ENCODE measurements around the gene SPANXN5.
"Not testable (repeated sequence)": the region's sequence is repeated elsewhere in the genome, so short reads cannot be mapped to it uniquely, and the experiment has no call there.

The SPANXN5 gene

DNA sequence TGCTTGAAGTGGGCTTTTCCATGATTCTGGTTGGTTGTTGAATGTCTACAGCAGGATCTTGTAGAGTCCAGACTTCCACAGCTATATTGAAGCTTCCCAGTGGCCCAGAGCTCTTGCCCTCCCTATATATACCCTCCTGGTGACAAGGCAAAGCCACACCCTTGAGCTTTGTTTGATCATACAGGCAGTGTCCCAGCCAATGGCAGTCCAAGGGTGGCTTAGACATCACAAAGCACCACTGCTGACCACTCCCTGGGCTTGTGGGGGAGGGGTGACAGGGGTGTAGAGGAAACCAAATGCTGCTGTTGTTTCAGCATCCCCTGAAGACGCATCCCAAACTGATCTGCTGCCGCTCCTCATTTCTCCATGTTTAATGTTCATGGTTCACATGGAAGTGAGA is at the start of gene SPANXN5:
TSS of gene SPANXN5 (minus strand) at position 101 of the 400 bp plus-strand sequence. CDS start at position 22, 79 bp downstream.
- not testable (repeated sequence) for H3K27me3 Mint-ChIP-seq; H3K4me1 Mint-ChIP-seq (ENCODE audit: low read depth); H3K36me3 Mint-ChIP-seq; H3K27ac Mint-ChIP-seq; H3K4me3 Mint-ChIP-seq; H3K9me3 Mint-ChIP-seq (ENCODE audit: low read depth)

- not testable (repeated sequence) for H3K4me3 Mint-ChIP-seq; H3K27ac Mint-ChIP-seq; H3K27me3 Mint-ChIP-seq; H3K9me3 Mint-ChIP-seq (ENCODE audit: low read depth); H3K36me3 Mint-ChIP-seq; H3K4me1 Mint-ChIP-seq (ENCODE audit: low read depth)
These were observed 46.4 kb upstream of the SPANXN5 start for GRCh38 chrX:52843619-52844018.

DNA sequence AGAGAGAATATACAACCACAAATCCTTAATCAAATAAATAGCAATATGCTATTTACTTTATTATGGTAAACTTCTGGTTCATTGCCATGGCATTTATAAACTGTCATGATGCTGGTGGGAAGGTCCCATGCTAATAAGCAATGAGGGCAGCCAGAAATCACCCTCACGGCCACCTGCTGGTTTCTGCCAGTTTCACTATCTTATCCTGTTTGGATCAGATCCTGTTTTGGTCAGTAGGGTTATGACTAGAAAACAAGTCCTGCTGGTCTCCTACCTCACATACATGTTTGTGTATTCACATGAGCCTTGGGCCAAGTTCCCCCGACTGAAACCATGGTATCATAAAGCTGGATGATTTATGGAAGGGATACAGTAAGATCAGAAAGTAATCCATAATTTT is 41.9 kb upstream of the SPANXN5 start:
- H3K27ac Mint-ChIP-seq: no peak overlapping the region
- no peak overlapping the region for H3K4me3 Mint-ChIP-seq
- H3K27me3 Mint-ChIP-seq: no peaks in the 10 kb centered on the region
- H3K9me3 Mint-ChIP-seq (ENCODE audit: low read depth): no peaks in the 10 kb centered on the region
- no peaks in the 10 kb centered on the region for H3K4me1 Mint-ChIP-seq (ENCODE audit: low read depth)
- no peaks in the 10 kb centered on the region for H3K36me3 Mint-ChIP-seq

GRCh38 chrX:52830551-52830950 is 33.3 kb upstream of the SPANXN5 start:
- H3K4me1 Mint-ChIP-seq (ENCODE audit: low read depth): no peaks in the 10 kb centered on the region
- no peak overlapping the region for H3K27ac Mint-ChIP-seq
- H3K36me3 Mint-ChIP-seq: no peaks in the 10 kb centered on the region
- no peaks in the 10 kb centered on the region for H3K9me3 Mint-ChIP-seq (ENCODE audit: low read depth)
- H3K4me3 Mint-ChIP-seq: no peak overlapping the region
- no peaks in the 10 kb centered on the region for H3K27me3 Mint-ChIP-seq

- Mint-ChIP-seq H3K27ac (no peak overlapping the region), H3K4me1 (ENCODE audit: low read depth) (no peaks in the 10 kb centered on the region), H3K36me3 (no peaks in the 10 kb centered on the region)
These were observed 27.4 kb upstream of the SPANXN5 start for GRCh38 chrX:52824608-52825007.

GRCh38 chrX:52821079-52821760 is 24.0 kb upstream of the SPANXN5 start:
- Mint-ChIP-seq H3K4me1 (ENCODE audit: low read depth) (no peaks in the 10 kb centered on the region), H3K36me3 (no peaks in the 10 kb centered on the region), H3K4me3 (no peak overlapping the region), H3K9me3 (ENCODE audit: low read depth) (no peaks in the 10 kb centered on the region), H3K27me3 (peaks cover 2% of the 10 kb centered on the region), H3K27ac (no peak overlapping the region)

More at GRCh38 chrX:52824608-52825007, 27.4 kb upstream of the SPANXN5 start:
- Mint-ChIP-seq H3K27me3 (peaks cover 2% of the 10 kb centered on the region), H3K4me3 (no peak overlapping the region), H3K9me3 (ENCODE audit: low read depth) (no peaks in the 10 kb centered on the region)

DNA sequence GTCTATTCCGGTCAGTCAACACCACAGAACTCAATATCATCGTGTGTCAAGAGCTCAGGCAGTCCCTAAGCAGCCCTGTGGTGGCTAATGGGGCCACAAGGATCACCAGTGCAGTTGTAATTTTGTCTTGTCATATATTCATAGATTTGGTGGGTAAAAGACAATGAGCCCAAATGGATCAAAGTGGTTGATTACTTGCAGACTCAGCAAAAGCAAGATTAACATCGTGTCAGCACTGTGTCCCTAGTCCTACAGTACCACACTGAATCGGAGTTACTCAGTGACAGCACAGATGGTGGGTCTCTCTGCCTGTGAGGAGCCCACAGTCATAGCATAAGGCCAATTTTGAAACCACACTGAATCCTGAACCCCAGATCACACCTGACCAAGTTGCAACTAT is 22.6 kb upstream of the SPANXN5 start:
- Mint-ChIP-seq H3K27ac (no peak overlapping the region), H3K4me3 (no peak overlapping the region), H3K4me1 (ENCODE audit: low read depth) (no peaks in the 10 kb centered on the region), H3K9me3 (ENCODE audit: low read depth) (no peaks in the 10 kb centered on the region), H3K27me3 (peaks cover 2% of the 10 kb centered on the region), H3K36me3 (no peaks in the 10 kb centered on the region)

DNA sequence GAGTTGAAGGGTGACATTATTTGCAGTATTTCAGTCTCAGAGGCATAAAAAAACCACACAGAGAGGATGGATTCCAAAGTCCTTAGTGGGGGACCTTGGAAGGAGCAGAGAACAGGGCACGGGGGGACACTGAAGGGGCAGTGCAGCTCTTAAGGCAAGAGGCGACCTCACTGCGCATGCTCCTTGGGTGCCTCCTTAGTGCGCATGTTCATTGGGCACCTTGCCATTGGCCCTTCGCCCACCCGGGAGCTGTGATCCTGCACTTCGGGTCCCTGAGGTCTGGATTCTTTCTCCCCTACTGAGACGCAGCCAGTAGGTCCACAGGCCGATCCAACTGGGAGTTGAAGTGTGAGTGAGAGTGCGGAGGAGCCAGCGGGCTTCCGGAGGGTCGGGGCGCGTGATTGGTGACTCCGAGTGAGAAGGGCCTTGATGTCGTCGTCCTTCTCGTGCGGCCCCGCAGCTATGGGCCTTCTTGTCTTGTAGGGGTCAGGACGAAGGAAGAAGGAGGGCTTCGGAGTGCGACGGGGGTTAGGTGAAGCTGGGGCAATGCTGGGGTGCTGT is 13.9 kb upstream of the SPANXN5 start, which contains the start of gene XAGE5:
TSS of gene XAGE5 (plus strand) at position 223 of the 561 bp plus-strand sequence. CDS start 1,280 bp downstream, outside the sequence.
- H3K36me3 Mint-ChIP-seq: no peaks in the 10 kb centered on the region

DNA sequence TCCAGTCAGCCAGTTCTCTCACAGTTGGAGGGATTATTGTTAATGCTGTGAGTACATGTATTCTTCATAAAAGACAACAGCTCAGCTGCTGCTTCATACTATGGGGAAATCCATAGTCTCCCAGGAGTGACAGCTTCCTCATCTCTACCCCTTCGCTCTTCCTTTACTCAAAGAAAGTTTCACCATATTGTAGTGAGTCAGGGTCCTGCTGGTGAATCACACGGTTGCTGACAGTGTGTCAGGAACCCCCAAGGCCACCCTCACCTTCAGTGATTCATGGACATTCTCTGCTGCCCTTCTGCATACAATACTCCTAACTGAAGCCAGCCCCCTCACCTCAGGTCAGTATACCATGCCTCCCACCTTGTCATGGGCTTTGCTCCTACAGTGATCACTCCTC is 7.6 kb upstream of the SPANXN5 start:
- H3K27ac Mint-ChIP-seq; H3K4me3 Mint-ChIP-seq; H3K27me3 Mint-ChIP-seq; H3K36me3 Mint-ChIP-seq; H3K4me1 Mint-ChIP-seq (ENCODE audit: low read depth); H3K9me3 Mint-ChIP-seq (ENCODE audit: low read depth): not testable (repeated sequence)

More for the DNA sequence above, 13.9 kb upstream of the SPANXN5 start, which contains the start of gene XAGE5:
- no peak within 1 kb of the TSS for H3K27ac Mint-ChIP-seq
- H3K9me3 Mint-ChIP-seq (ENCODE audit: low read depth): no peaks in the 10 kb centered on the region
- H3K4me3 Mint-ChIP-seq: no peak within 1 kb of the TSS
- H3K4me1 Mint-ChIP-seq (ENCODE audit: low read depth): no peaks in the 10 kb centered on the region
- no peaks in the 10 kb centered on the region for H3K27me3 Mint-ChIP-seq

DNA sequence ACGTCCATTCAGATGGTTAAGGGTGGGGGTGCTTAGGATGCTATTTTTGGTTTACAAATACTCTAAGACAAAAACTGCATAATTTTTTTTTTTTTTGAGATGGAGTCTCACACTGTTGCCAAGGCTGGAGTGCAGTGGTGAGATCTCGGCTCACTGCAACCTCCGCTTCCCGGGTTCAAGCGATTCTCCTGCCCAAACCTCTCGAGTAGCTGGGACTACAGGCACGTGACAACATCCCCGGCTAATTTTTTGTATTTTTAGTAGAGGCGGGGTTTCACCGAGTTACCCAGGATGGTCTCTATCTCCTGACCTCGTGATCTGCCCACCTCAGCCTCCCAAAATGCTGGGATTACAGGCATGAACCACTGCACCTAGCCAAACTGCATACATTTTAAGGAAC is 23.7 kb downstream of the SPANXN5 start:
- not testable (repeated sequence) for H3K36me3 Mint-ChIP-seq; H3K27me3 Mint-ChIP-seq; H3K9me3 Mint-ChIP-seq (ENCODE audit: low read depth); H3K4me1 Mint-ChIP-seq (ENCODE audit: low read depth); H3K27ac Mint-ChIP-seq; H3K4me3 Mint-ChIP-seq

DNA sequence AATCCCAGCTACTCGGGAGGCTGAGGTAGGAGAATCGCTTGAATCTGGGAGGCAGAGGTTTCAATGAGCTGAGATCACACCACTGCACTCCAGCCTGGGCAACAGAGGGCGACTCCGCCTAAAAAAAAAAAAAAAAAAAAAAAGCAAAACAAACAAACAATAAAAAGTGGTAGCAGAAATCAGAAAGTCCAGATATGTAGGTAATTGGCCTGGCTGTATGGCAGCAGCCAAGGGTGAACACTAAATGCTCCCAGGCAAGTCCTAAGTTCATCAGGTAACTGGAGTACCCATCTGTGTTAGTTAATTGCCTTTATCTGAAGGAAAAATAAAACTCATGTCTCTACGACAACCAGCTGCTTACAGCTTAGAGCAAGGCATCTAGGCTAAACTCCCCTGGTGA is 31.2 kb downstream of the SPANXN5 start:
- not testable (repeated sequence) for H3K4me3 Mint-ChIP-seq; H3K36me3 Mint-ChIP-seq; H3K4me1 Mint-ChIP-seq (ENCODE audit: low read depth); H3K27ac Mint-ChIP-seq; H3K27me3 Mint-ChIP-seq; H3K9me3 Mint-ChIP-seq (ENCODE audit: low read depth)

GRCh38 chrX:52750952-52751351 is 46.3 kb downstream of the SPANXN5 start, which contains the start of gene SSX2B:
SSX2B (plus strand) TSS chrX:52751252; CDS start chrX:52752681, 1,429 bp downstream.
- not testable (repeated sequence) for H3K27ac Mint-ChIP-seq; H3K27me3 Mint-ChIP-seq; H3K4me3 Mint-ChIP-seq; H3K4me1 Mint-ChIP-seq (ENCODE audit: low read depth); H3K36me3 Mint-ChIP-seq; H3K9me3 Mint-ChIP-seq (ENCODE audit: low read depth)
